Suprapubic skin (tissue), 4 donors: Measurements from ENCODE around the gene SPAG9. TPM values are rescaled to one million over a fixed set of nuclear protein-coding genes. Genes with fewer than 3 reads are reported as not detected.
A peak's percentile ranks its signal among the peaks of the same experiment; 100 is the strongest.

Experiments
- DNase-seq, 2 donors: peaks; one replicate each; pipeline ENCODE4 v3.0.0-alpha.2; 2019; ENCODE audit warnings: low spot score in 2 of 2
- H3K27ac ChIP-seq: fragments of 200-600 bp; sonication (generic); one replicate; pipeline ENCODE4 v1.5.1; 2019
- H3K27me3 ChIP-seq: fragments of 200-600 bp; sonication (generic); one replicate; pipeline ENCODE4 v1.5.1; 2019
- H3K36me3 ChIP-seq: fragments of 200-600 bp; sonication (generic); one replicate; pipeline ENCODE4 v1.5.1; 2019
- H3K4me1 ChIP-seq: fragments of 200-600 bp; sonication (generic); one replicate; pipeline ENCODE4 v1.5.1; 2019
- H3K4me3 ChIP-seq: fragments of 200-600 bp; sonication (generic); one replicate; pipeline ENCODE4 v1.5.1; 2019; ENCODE audit warnings: mild to moderate bottlenecking
- H3K9me3 ChIP-seq: fragments of 200-600 bp; sonication (generic); one replicate; pipeline ENCODE4 v1.5.1; 2019
- EP300 ChIP-seq: sonication (generic); formaldehyde crosslinking; IDR thresholded peaks from one replicate; pipeline ENCODE4 v1.6.1; 2017; ENCODE audit warnings: antibody characterized with exemption
- POLR2A ChIP-seq, 2 donors: fragments of 450-650 bp; IDR thresholded peaks; one replicate each; pipeline ENCODE4 v1.6.1; 2017; ENCODE audit warnings: antibody characterized with exemption in 2 of 2, mild to moderate bottlenecking in 2 of 2, moderate library complexity in 2 of 2
- POLR2AphosphoS5 ChIP-seq, 3 donors: sonication (generic); formaldehyde crosslinking; IDR thresholded peaks; one replicate each; pipeline ENCODE4 v1.6.1; 2017; ENCODE audit warnings: antibody characterized with exemption in 3 of 3
- WGBS: methylation state at CpG from one replicate; pipeline ENCODE4 v1.1.5; 2018; 5-methylcytosine and 5-hydroxymethylcytosine counted together
- total RNA-seq, 4 donors: library from RNA; depleted of rRNA; stranded (reverse); fragments of >200 nt; gene quantifications; one replicate each; pipeline ENCODE4 v1.1.0, GENCODE V29; 2016
- TF ChIP-seq, protein P1 (sequence below), 2 donors: fragments of 200-600 bp in 1 of 2; fragments of 450-650 bp in 1 of 2; sonication (generic) in 1 of 2; IDR thresholded peaks; one replicate each; pipeline ENCODE4 v1.5.1; 2016 to 2019; ENCODE audit warnings: antibody characterized with exemption in 2 of 2, mild to moderate bottlenecking in 1 of 2, moderate library complexity in 1 of 2

The SPAG9 gene, protein sequence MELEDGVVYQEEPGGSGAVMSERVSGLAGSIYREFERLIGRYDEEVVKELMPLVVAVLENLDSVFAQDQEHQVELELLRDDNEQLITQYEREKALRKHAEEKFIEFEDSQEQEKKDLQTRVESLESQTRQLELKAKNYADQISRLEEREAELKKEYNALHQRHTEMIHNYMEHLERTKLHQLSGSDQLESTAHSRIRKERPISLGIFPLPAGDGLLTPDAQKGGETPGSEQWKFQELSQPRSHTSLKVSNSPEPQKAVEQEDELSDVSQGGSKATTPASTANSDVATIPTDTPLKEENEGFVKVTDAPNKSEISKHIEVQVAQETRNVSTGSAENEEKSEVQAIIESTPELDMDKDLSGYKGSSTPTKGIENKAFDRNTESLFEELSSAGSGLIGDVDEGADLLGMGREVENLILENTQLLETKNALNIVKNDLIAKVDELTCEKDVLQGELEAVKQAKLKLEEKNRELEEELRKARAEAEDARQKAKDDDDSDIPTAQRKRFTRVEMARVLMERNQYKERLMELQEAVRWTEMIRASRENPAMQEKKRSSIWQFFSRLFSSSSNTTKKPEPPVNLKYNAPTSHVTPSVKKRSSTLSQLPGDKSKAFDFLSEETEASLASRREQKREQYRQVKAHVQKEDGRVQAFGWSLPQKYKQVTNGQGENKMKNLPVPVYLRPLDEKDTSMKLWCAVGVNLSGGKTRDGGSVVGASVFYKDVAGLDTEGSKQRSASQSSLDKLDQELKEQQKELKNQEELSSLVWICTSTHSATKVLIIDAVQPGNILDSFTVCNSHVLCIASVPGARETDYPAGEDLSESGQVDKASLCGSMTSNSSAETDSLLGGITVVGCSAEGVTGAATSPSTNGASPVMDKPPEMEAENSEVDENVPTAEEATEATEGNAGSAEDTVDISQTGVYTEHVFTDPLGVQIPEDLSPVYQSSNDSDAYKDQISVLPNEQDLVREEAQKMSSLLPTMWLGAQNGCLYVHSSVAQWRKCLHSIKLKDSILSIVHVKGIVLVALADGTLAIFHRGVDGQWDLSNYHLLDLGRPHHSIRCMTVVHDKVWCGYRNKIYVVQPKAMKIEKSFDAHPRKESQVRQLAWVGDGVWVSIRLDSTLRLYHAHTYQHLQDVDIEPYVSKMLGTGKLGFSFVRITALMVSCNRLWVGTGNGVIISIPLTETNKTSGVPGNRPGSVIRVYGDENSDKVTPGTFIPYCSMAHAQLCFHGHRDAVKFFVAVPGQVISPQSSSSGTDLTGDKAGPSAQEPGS (N-terminal part only)
- 100 to 1,000 TPM in 1 of 4 donors, 10 to 100 TPM in 3; 68.8 to 176 (median 80.6) TPM for total RNA-seq

DNA sequence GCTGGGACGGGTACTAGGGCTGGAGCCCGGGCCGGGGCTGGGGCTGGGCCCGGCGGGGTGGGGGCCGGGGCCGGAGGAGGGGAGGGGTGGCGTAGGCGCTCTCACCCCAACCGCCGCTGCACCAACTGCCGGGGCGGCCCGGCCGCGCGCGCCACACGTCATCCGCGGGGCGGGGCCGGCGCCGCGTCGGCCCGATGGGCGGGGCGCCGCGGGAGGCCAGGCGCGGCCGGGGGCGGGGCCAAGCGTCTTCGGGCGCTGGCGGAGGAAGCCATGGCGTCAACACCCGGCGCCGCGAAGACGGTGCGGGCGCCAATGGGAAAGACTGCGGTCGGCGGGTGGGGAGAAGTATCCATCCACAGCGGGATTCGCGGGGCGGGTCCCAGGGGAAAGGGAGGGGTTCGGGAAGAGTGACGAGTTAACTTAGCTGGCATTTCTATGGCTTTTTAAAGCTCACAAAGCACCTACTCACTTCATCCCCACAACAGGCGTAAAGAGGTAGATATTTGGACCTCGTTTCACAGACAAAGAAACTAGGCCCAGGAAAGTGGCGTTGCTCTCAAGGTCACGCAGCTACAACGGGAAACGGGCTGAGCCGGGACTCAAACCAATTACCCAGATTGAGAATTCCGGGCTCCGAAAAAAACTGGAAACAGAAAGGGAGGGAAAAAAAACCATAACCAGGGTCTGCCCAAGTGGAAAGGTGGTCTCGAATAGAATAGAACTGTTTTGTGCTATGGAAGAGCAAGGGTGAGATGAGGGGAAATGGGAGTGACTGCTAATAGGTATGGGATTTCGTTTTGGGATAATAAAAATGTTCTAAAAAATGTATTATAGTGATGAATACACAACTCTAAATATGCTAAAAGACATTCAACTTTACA, at the start of gene SPAG9:
SPAG9 (minus strand) TSS at position 130 of the 881 bp plus-strand sequence. CDS start 212 bp downstream, outside the sequence.
- H3K27me3 ChIP-seq, result no peaks in the 10 kb centered on the region
- no peaks in the 10 kb centered on the region for H3K9me3 ChIP-seq
- WGBS, result 1% methylated on average over 43 of the region's 68 CpGs
- DNase-seq, result peak; percentile 99
- no peaks in the 10 kb centered on the region for H3K36me3 ChIP-seq
- H3K27ac ChIP-seq, result peak within 1 kb of the TSS; percentile 100
- TF ChIP-seq, protein P1, sequence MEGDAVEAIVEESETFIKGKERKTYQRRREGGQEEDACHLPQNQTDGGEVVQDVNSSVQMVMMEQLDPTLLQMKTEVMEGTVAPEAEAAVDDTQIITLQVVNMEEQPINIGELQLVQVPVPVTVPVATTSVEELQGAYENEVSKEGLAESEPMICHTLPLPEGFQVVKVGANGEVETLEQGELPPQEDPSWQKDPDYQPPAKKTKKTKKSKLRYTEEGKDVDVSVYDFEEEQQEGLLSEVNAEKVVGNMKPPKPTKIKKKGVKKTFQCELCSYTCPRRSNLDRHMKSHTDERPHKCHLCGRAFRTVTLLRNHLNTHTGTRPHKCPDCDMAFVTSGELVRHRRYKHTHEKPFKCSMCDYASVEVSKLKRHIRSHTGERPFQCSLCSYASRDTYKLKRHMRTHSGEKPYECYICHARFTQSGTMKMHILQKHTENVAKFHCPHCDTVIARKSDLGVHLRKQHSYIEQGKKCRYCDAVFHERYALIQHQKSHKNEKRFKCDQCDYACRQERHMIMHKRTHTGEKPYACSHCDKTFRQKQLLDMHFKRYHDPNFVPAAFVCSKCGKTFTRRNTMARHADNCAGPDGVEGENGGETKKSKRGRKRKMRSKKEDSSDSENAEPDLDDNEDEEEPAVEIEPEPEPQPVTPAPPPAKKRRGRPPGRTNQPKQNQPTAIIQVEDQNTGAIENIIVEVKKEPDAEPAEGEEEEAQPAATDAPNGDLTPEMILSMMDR (IDR thresholded peaks at IDR 0.05), result no peak
- peak in 1 of 2 donors; percentile 88 for TF ChIP-seq POLR2A (IDR thresholded peaks at IDR 0.05)
- peak; percentile 58 to 98 (median 78) for TF ChIP-seq POLR2AphosphoS5 (IDR thresholded peaks at IDR 0.05)
- H3K4me1 ChIP-seq, result peaks cover 48% of the 10 kb centered on the region
- peak within 1 kb of the TSS; percentile 75 for H3K4me3 ChIP-seq

DNA sequence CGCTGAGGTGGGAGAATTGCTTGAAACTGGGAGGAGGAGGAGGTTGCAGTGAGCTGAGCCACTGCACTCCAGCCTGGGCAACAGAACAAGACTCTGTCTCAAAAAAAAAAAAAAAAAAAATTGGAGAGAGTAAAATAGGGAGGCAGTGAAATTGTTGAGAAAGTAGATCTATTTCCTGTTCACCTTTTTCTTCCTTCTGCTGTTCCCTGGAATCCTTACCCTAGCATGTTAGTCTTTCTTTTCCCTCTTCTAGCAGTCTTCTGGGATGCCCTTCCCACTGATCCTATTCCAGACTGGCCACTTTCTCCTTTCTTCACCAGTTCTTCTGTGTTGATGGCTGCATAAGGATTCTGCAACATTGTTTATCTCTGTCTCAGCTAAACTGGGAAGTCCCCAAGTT, 48.7 kb upstream of the SPAG9 start:
- no peaks in the 10 kb centered on the region for H3K9me3 ChIP-seq
- peaks cover 47% of the 10 kb centered on the region for H3K36me3 ChIP-seq
- WGBS, result 86% methylated on average over 1 of the region's 1 CpG
- no peaks in the 10 kb centered on the region for H3K27me3 ChIP-seq
- TF ChIP-seq POLR2A (IDR thresholded peaks at IDR 0.05) (no peak), POLR2AphosphoS5 (IDR thresholded peaks at IDR 0.05) (no peak), EP300 (no peak)
- TF ChIP-seq, protein P1 (IDR thresholded peaks at IDR 0.05), result no peak
- H3K27ac ChIP-seq, result no peak overlapping the region
- H3K4me3 ChIP-seq, result no peak overlapping the region
- peaks cover 17% of the 10 kb centered on the region for H3K4me1 ChIP-seq
- no peak for DNase-seq

DNA sequence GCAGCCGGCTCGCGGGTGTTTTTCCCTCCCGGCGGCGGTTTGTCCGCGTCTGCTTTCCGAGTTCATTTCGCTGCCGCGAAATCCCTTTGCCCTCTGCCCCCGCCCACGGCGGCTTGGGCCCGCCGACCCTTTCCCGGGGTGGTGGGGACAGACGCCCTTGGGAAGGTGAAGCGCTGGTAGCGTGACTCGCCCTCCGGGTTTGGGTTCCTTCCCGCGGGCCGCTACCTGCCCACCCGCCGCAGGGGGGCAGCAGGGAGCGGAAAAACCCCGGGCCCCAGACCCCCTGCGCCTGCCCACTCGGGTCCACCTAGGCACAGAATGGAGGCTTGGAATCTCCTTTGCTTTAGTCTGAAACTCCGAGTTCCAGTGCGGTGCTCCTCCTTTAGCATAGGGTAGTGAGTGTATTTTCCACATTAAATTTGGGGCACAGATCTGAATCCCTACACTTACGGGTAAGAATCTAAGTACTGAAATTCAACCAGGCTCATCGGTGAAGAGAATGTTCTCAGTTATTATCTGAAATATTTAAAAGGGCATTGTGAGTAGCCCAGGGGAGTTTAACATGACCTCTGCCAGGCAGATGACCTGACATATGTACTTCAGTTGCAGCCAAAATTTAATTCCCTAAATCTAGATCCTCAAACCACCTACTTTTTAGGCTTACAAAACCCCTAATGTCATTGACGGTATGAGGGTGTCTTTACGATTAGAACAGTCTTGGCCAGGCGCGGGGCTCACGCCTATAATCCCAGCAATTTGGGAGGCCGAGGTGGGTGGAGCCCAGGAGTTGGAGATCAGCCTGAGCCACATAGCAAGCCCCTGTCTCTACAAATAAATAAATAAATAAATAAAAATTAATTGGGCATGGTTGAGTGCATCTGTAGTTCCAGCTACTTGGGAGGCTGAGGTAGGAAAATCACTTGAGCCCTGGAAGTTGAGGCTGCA, 46.6 kb upstream of the SPAG9 start:
- 16% methylated on average over 30 of the region's 42 CpGs for WGBS
- DNase-seq, result peak in 1 of 2 donors; percentile 77
- H3K36me3 ChIP-seq, result peaks cover 46% of the 10 kb centered on the region

More for the DNA sequence above, 46.6 kb upstream of the SPAG9 start:
- Histone ChIP-seq H3K27me3 (no peaks in the 10 kb centered on the region), H3K9me3 (no peaks in the 10 kb centered on the region), H3K27ac (peak overlapping the region; percentile 97), H3K4me3 (peak overlapping the region; percentile 91), H3K4me1 (peaks cover 17% of the 10 kb centered on the region)
- TF ChIP-seq, protein P1 (IDR thresholded peaks at IDR 0.05), result peak; percentile 30 to 71
- no peak for TF ChIP-seq POLR2AphosphoS5 (IDR thresholded peaks at IDR 0.05)
